Adipocyte (in vitro differentiated cells): ENCODE measurements around the gene ZC3H12A.
"Not testable (repeated sequence)": the region's sequence is repeated elsewhere in the genome, so short reads cannot be mapped to it uniquely, and the experiment has no call there.

Source experiments
- DNase-seq: peaks from one replicate; pipeline ENCODE4 v3.0.0-alpha.2; 2015; ENCODE audit warnings: low read depth
- H3K27me3 ChIP-seq: replicated peaks from 2 replicates; pipeline ENCODE4 v1.7.0; 2013; ENCODE audit warnings: mild to moderate bottlenecking, low read length, moderate library complexity; ENCODE audit not compliant: control insufficient read depth, insufficient read depth
- H3K36me3 ChIP-seq: 2 replicates; pipeline ENCODE4 v1.7.0; 2013; ENCODE audit warnings: low read length, mild to moderate bottlenecking, moderate library complexity; ENCODE audit not compliant: control insufficient read depth, insufficient read depth, severe bottlenecking
- H3K4me1 ChIP-seq: 2 replicates; pipeline ENCODE4 v1.7.0; 2013; ENCODE audit warnings: mild to moderate bottlenecking, low read length, moderate library complexity; ENCODE audit not compliant: control insufficient read depth, insufficient read depth
- H3K4me3 ChIP-seq: 2 replicates; pipeline ENCODE4 v1.7.0; 2013; ENCODE audit warnings: mild to moderate bottlenecking, low read length, moderate library complexity
- H3K9ac ChIP-seq: 2 replicates; pipeline ENCODE4 v1.7.0; 2013; ENCODE audit warnings: mild to moderate bottlenecking, low read length, moderate library complexity
- H3K9me3 ChIP-seq: 2 replicates; pipeline ENCODE4 v1.7.0; 2013; ENCODE audit warnings: mild to moderate bottlenecking, low read length, moderate library complexity; ENCODE audit not compliant: control insufficient read depth

ZC3H12A gene

GRCh38 chr1:37514350-37515184 lies 40.2 kb downstream of the ZC3H12A start, which contains the start of gene MEAF6:
TSS of gene MEAF6 (minus strand) at chr1:37514766. CDS start at chr1:37514746, 20 bp downstream.
- peak within 1 kb of the TSS; percentile 89 for H3K4me3 ChIP-seq
- DNase-seq, result peak; percentile 92
- H3K9me3 ChIP-seq, result no peaks in the 10 kb centered on the region
- peaks cover 22% of the 10 kb centered on the region for H3K4me1 ChIP-seq
- no peaks in the 10 kb centered on the region for H3K27me3 ChIP-seq
- H3K9ac ChIP-seq, result peak within 1 kb of the TSS; percentile 94
- peaks cover 22% of the 10 kb centered on the region for H3K36me3 ChIP-seq

- Histone ChIP-seq H3K36me3 (peaks cover 22% of the 10 kb centered on the region), H3K9ac (peak overlapping the region; percentile 94), H3K4me3 (peak overlapping the region; percentile 89), H3K9me3 (no peaks in the 10 kb centered on the region), H3K27me3 (no peaks in the 10 kb centered on the region), H3K4me1 (peaks cover 22% of the 10 kb centered on the region)
- no peak for DNase-seq
Measured at GRCh38 chr1:37515185-37516034, 41.0 kb downstream of the ZC3H12A start.

GRCh38 chr1:37517569-37517968 lies 43.2 kb downstream of the ZC3H12A start:
- no peaks in the 10 kb centered on the region for H3K9me3 ChIP-seq
- H3K4me3 ChIP-seq, result no peak overlapping the region
- DNase-seq, result no peak
- peaks cover 4% of the 10 kb centered on the region for H3K36me3 ChIP-seq
- peaks cover 22% of the 10 kb centered on the region for H3K4me1 ChIP-seq
- H3K9ac ChIP-seq, result no peak overlapping the region
- no peaks in the 10 kb centered on the region for H3K27me3 ChIP-seq

- not testable (repeated sequence) for H3K4me3 ChIP-seq, H3K36me3 ChIP-seq, H3K9ac ChIP-seq, DNase-seq, H3K9me3 ChIP-seq, H3K27me3 ChIP-seq
- peaks cover 20% of the 10 kb centered on the region for H3K4me1 ChIP-seq
Measured at GRCh38 chr1:37518241-37518640, 43.9 kb downstream of the ZC3H12A start.

- H3K36me3 ChIP-seq, H3K9ac ChIP-seq, DNase-seq, H3K9me3 ChIP-seq, H3K4me3 ChIP-seq, H3K27me3 ChIP-seq: not testable (repeated sequence)
- H3K4me1 ChIP-seq, result peaks cover 14% of the 10 kb centered on the region
Measured at GRCh38 chr1:37518929-37519328, 44.5 kb downstream of the ZC3H12A start.

- Histone ChIP-seq H3K4me3 (no peak overlapping the region), H3K9me3 (no peaks in the 10 kb centered on the region), H3K9ac (no peak overlapping the region), H3K36me3 (no peaks in the 10 kb centered on the region), H3K4me1 (peaks cover 14% of the 10 kb centered on the region), H3K27me3 (no peaks in the 10 kb centered on the region)
- no peak for DNase-seq
Measured at GRCh38 chr1:37519613-37520012, 45.2 kb downstream of the ZC3H12A start.

- not testable (repeated sequence) for H3K9me3 ChIP-seq, H3K9ac ChIP-seq, DNase-seq, H3K27me3 ChIP-seq, H3K36me3 ChIP-seq, H3K4me3 ChIP-seq
- H3K4me1 ChIP-seq, result peaks cover 13% of the 10 kb centered on the region
Measured at GRCh38 chr1:37529888-37530287, 55.5 kb downstream of the ZC3H12A start.

- peaks cover 27% of the 10 kb centered on the region for H3K4me1 ChIP-seq
- not testable (repeated sequence) for DNase-seq, H3K27me3 ChIP-seq, H3K4me3 ChIP-seq, H3K9me3 ChIP-seq, H3K9ac ChIP-seq
- H3K36me3 ChIP-seq, result peaks cover 17% of the 10 kb centered on the region
Measured at GRCh38 chr1:37532418-37533156, 58.2 kb downstream of the ZC3H12A start.

- H3K36me3 ChIP-seq, result peaks cover 22% of the 10 kb centered on the region
- no peak for DNase-seq
- no peaks in the 10 kb centered on the region for H3K27me3 ChIP-seq
- H3K9ac ChIP-seq, result no peak overlapping the region
- H3K4me3 ChIP-seq, result no peak overlapping the region
- no peaks in the 10 kb centered on the region for H3K9me3 ChIP-seq
- peaks cover 31% of the 10 kb centered on the region for H3K4me1 ChIP-seq
Measured at GRCh38 chr1:37533317-37534093, 59.1 kb downstream of the ZC3H12A start.
